Stimulated activated naive B cell treated with anti-CD40 and anti-IgM and Interleukin-4, amounts not matched to agents 10 μg/mL and 1 μg/mL and 100 μg/mL, for 72 hours (primary cell): ENCODE data around the gene TPRX2.
"Not testable (repeated sequence)": the region's sequence is repeated elsewhere in the genome, so short reads cannot be mapped to it uniquely, and the experiment has no call there.

Source experiments
- ATAC-seq, 2 donors: fragments of 150-1000 bp; cut with Tn5 transposase; replicated peaks; 2 replicates each; pipeline ENCODE4 v1.10.0; 2021; ENCODE audit warnings: moderate library complexity in 1 of 2
- DNase-seq: peaks from one replicate; pipeline ENCODE4 v3.0.0; 2021
- H3K27ac Mint-ChIP-seq: one replicate; pipeline ENCODE4 v1.8.0; 2022; ENCODE audit warnings: mild to moderate bottlenecking, mixed read lengths
- H3K27me3 Mint-ChIP-seq, 2 donors: one replicate each; pipeline ENCODE4 v1.8.0; 2022; ENCODE audit warnings: mixed read lengths in 2 of 2
- H3K36me3 Mint-ChIP-seq, 2 donors: one replicate each; pipeline ENCODE4 v1.8.0; 2022; ENCODE audit warnings: mixed read lengths in 2 of 2, mild to moderate bottlenecking in 1 of 2
- H3K4me1 Mint-ChIP-seq, 2 donors: one replicate each; pipeline ENCODE4 v1.8.0; 2022; ENCODE audit warnings: mixed read lengths in 2 of 2, mild to moderate bottlenecking in 1 of 2
- H3K4me3 Mint-ChIP-seq, 2 donors: one replicate each; pipeline ENCODE4 v1.8.0; 2022; ENCODE audit warnings: mild to moderate bottlenecking in 2 of 2, mixed read lengths in 2 of 2, moderate library complexity in 1 of 2
- H3K9me3 Mint-ChIP-seq, 2 donors: one replicate each; pipeline ENCODE4 v1.8.0; 2022; ENCODE audit warnings: mixed read lengths in 2 of 2, mild to moderate bottlenecking in 1 of 2

Gene TPRX2

GRCh38 chr19:47885067-47885463 lies 26.0 kb downstream of the TPRX2 start:
- H3K4me1 Mint-ChIP-seq: no peaks in the 10 kb centered on the region
- DNase-seq (no peak), ATAC-seq (no peak)
- peaks cover 15 to 41% of the 10 kb centered on the region in 2 donors for H3K27me3 Mint-ChIP-seq
- H3K36me3 Mint-ChIP-seq: no peaks in the 10 kb centered on the region
- no peaks in the 10 kb centered on the region for H3K9me3 Mint-ChIP-seq
- H3K27ac Mint-ChIP-seq: no peak overlapping the region
- H3K4me3 Mint-ChIP-seq: no peak overlapping the region

- H3K4me3 Mint-ChIP-seq: no peak within 1 kb of the TSS
- no peak within 1 kb of the TSS for H3K27ac Mint-ChIP-seq
- peaks cover 19 to 41% of the 10 kb centered on the region in 2 donors for H3K27me3 Mint-ChIP-seq
- no peaks in the 10 kb centered on the region for H3K9me3 Mint-ChIP-seq
- DNase-seq (no peak), ATAC-seq (no peak)
- no peaks in the 10 kb centered on the region for H3K36me3 Mint-ChIP-seq
- H3K4me1 Mint-ChIP-seq: no peaks in the 10 kb centered on the region
Observed at GRCh38 chr19:47886010-47886559, 27.1 kb downstream of the TPRX2 start, which contains the start of gene SULT2A1. Gene SULT2A1 (minus strand): TSS chr19:47886315. CDS start chr19:47886257, 58 bp downstream.

DNA sequence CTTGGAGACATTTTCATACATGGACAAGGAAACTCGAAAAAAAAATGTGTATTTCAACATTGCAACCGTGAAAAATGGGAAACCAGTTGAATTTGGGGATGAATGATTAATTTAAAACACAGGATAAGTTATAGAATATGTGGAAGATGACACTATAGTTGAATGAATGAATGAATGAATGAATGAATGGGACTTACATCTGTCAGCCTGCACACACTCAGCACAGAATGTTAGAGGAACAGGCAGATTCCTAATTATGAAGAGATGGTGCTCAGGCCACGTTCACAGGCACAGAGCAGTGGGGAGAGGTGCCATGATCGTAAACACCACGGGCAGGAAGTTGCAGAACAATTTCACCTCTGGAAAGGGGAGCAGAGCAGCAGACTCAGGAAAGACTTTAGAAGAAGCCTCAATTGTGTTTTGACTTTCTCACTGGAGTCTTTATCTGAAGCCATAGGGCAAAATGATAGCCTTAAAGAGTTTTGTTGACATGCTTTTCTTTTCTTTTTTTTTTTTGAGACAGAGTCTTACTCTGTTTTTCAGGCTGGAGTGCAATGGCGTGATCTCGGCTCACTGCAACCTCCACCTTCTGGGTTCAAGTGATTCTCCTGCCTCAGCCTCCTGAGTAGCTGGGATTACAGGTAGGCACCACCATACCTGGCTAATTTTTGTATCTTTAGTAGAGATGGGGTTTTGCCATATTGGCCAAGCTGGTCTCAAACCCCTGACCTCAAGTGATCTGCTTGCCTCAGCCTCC lies 32.0 kb downstream of the TPRX2 start:
- peaks cover 0 to 2% of the 10 kb centered on the region in 2 donors for H3K36me3 Mint-ChIP-seq
- no peak overlapping the region for H3K27ac Mint-ChIP-seq
- DNase-seq: no peak
- H3K4me1 Mint-ChIP-seq: no peaks in the 10 kb centered on the region
- no peak for ATAC-seq
- no peak overlapping the region for H3K4me3 Mint-ChIP-seq
- H3K9me3 Mint-ChIP-seq: peaks cover 5 to 8% of the 10 kb centered on the region in 2 donors
- H3K27me3 Mint-ChIP-seq: peaks cover 6 to 14% of the 10 kb centered on the region in 2 donors

- ATAC-seq (no peak), DNase-seq (no peak)
- Mint-ChIP-seq H3K27ac (no peak overlapping the region), H3K27me3 (peaks cover 3 to 14% of the 10 kb centered on the region in 2 donors), H3K4me3 (no peak overlapping the region), H3K4me1 (no peaks in the 10 kb centered on the region), H3K36me3 (peaks cover 0 to 2% of the 10 kb centered on the region in 2 donors), H3K9me3 (peaks cover 5 to 8% of the 10 kb centered on the region in 2 donors)
Observed at GRCh38 chr19:47891622-47891922, 32.5 kb downstream of the TPRX2 start.

DNA sequence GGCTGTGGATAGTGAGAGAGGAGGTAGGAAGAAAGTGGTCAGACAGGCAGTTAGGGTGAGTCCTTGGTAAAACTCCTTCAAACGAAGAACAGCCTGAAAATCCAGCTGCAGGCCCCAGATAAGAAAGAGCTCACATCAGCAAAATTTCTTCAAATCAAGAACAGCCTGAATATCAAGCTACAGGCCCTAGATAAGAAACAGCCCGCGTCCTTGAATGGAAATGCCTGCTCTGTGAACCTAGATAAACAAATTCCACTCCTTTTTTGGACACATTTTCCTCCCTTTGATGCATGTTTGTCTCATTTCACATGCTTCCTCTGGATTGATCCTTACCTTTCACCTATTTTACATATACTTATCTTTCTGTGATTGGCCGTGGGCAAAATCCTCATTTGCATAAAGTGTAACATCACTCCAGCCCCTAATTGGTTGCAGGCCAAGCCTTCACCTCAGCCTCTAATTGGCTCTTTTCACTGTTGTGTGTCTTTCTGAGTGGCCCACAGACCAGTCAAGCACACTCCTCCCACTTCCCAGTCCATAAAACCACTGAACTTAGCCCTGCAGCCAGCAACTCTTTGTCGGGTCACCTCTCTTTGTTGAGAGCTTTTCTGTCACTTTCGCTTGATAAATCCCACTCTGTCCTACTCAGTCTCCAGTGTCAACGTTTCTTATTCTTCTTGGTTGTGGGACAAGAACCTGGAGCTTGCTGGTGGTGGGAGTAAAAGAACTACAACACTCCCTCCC lies 33.1 kb downstream of the TPRX2 start:
- H3K36me3 Mint-ChIP-seq: peaks cover 0 to 2% of the 10 kb centered on the region in 2 donors
- no peak overlapping the region for H3K27ac Mint-ChIP-seq
- no peaks in the 10 kb centered on the region for H3K4me1 Mint-ChIP-seq
- ATAC-seq (no peak), DNase-seq (no peak)
- H3K9me3 Mint-ChIP-seq: peaks cover 5 to 8% of the 10 kb centered on the region in 2 donors
- no peak overlapping the region for H3K4me3 Mint-ChIP-seq
- peaks cover 3 to 14% of the 10 kb centered on the region in 2 donors for H3K27me3 Mint-ChIP-seq

- no peak for ATAC-seq
- H3K27me3 Mint-ChIP-seq: peaks cover 13 to 14% of the 10 kb centered on the region in 2 donors
Observed at GRCh38 chr19:47895165-47895782, 36.2 kb downstream of the TPRX2 start.

DNA sequence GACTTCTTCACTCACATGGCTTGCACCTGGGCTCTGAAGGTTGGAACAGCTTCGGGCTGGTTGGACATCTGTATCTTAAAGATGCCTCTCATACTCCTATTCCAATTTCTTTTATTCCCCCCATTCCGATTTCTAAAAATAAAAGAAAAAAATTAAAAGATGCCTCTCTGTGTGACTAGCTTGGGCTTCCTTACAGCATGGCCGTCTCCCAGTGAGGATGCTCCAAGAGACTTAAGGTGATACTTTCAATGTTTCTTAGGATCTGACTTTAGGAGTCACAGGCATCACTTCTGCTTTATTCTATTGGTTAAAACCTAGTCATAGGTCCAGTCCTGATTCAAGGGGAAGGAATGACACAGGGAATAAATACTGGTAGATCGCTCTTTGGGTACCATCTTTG lies 37.0 kb downstream of the TPRX2 start:
- Mint-ChIP-seq H3K27ac (no peak overlapping the region), H3K27me3 (peaks cover 14% of the 10 kb centered on the region in 2 donors), H3K4me1 (no peaks in the 10 kb centered on the region), H3K9me3 (peaks cover 5 to 8% of the 10 kb centered on the region in 2 donors), H3K36me3 (peaks cover 0 to 2% of the 10 kb centered on the region in 2 donors), H3K4me3 (no peak overlapping the region)
- no peak for DNase-seq
- ATAC-seq: no peak

More at GRCh38 chr19:47895165-47895782, 36.2 kb downstream of the TPRX2 start:
- H3K36me3 Mint-ChIP-seq: peaks cover 0 to 2% of the 10 kb centered on the region in 2 donors
- no peak overlapping the region for H3K27ac Mint-ChIP-seq
- peaks cover 5 to 8% of the 10 kb centered on the region in 2 donors for H3K9me3 Mint-ChIP-seq
- H3K4me3 Mint-ChIP-seq: no peak overlapping the region
- H3K4me1 Mint-ChIP-seq: no peaks in the 10 kb centered on the region
- no peak for DNase-seq

DNA sequence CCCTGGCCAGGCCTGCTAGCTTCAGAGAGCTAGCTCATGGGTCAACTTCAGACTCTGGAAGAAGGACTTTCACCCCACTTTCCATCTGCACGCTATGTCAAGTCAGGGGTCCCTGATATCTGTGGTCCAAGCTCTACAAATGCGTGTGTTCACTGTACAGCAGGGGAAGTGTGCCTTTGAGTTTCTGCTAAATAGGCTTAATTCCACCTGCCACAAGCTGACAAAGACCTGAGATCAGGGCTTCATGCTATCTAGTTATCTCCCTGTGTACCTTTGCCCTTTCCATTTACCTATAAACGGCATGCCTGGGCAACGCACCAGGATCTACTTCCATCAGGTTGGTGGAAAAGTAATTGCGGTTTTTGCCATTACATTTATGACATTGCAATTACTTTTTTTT lies 37.7 kb downstream of the TPRX2 start:
- Mint-ChIP-seq H3K27me3 (peaks cover 14% of the 10 kb centered on the region in 2 donors), H3K4me1 (no peaks in the 10 kb centered on the region), H3K9me3 (peaks cover 5 to 8% of the 10 kb centered on the region in 2 donors), H3K4me3 (no peak overlapping the region), H3K36me3 (no peaks in the 10 kb centered on the region), H3K27ac (no peak overlapping the region)
- DNase-seq (no peak), ATAC-seq (no peak)

DNA sequence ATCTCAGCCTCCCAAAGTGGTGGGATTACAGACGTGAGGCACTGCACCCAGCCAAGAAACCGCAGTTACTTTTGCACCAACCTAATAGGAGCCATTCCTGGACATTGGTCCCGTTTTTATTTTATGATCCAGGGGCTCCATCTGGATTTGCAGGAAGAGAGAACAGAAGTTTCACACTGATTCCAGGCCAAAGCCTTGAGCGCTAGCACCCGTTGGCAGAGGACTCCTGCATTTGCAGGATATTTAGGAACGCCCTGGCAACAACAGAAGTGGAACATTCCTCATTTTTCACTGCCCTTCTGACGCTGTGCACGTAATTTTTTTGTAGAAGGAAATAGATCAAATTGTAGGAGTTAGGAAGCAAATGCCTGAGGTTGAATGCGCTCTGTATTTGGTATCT lies 38.8 kb downstream of the TPRX2 start:
- no peak overlapping the region for H3K4me3 Mint-ChIP-seq
- H3K36me3 Mint-ChIP-seq: no peaks in the 10 kb centered on the region
- no peaks in the 10 kb centered on the region for H3K4me1 Mint-ChIP-seq
- DNase-seq (no peak), ATAC-seq (no peak)
- H3K27ac Mint-ChIP-seq: no peak overlapping the region
- peaks cover 17 to 20% of the 10 kb centered on the region in 2 donors for H3K27me3 Mint-ChIP-seq
- H3K9me3 Mint-ChIP-seq: peaks cover 0 to 2% of the 10 kb centered on the region in 2 donors

DNA sequence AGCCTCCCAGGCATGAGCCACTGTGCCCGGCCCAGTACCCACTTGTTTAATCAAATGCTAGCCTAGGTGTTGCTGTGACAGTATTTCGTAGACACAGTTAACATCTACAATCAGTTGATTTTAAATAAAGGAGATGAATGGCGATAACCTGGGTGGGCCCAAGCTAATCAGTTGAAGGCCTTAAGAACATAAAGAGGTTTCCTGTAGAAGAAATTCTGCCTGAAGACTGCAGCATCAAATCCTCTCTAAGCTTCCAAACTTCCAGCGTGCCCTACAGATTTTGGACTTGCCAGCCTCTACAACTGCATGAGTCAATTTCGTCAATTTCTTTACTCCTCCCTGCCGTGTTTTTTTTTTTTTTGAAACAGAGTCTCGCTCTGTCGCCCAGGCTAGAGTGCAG lies 40.3 kb downstream of the TPRX2 start:
- peaks cover 18 to 23% of the 10 kb centered on the region in 2 donors for H3K27me3 Mint-ChIP-seq
- no peak overlapping the region for H3K27ac Mint-ChIP-seq
- DNase-seq (no peak), ATAC-seq (no peak)
- H3K9me3 Mint-ChIP-seq: no peaks in the 10 kb centered on the region
- H3K4me1 Mint-ChIP-seq: no peaks in the 10 kb centered on the region
- H3K4me3 Mint-ChIP-seq: no peak overlapping the region
- no peaks in the 10 kb centered on the region for H3K36me3 Mint-ChIP-seq

DNA sequence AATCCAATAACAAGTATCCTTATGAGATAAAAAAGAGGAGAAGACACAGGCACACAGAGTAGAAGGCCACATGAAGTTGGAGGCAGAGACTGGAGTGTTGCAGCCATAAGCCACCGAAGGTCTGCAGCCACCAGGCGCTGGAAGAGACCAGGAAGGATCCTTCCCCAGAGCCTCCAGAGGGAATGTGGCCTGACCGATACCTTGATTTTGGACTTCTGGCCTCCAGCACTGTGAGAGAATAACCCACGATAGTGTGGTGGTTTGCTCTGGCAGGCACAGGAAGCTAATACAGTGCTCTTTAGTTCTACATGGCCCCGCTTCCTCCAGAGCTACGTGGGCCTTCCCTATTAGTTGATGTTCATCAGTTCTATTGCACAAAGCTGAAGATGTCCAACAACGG lies 42.3 kb downstream of the TPRX2 start:
- Mint-ChIP-seq H3K36me3 (no peaks in the 10 kb centered on the region), H3K4me1 (no peaks in the 10 kb centered on the region), H3K27me3 (peaks cover 18 to 23% of the 10 kb centered on the region in 2 donors), H3K9me3 (no peaks in the 10 kb centered on the region), H3K27ac (no peak overlapping the region), H3K4me3 (no peak overlapping the region)
- DNase-seq (no peak), ATAC-seq (no peak)

- not testable (repeated sequence) for H3K4me3 Mint-ChIP-seq, H3K27me3 Mint-ChIP-seq, H3K4me1 Mint-ChIP-seq, H3K36me3 Mint-ChIP-seq, ATAC-seq, H3K27ac Mint-ChIP-seq, H3K9me3 Mint-ChIP-seq
- DNase-seq: peak; percentile 71
Observed at GRCh38 chr19:47909350-47909749, 50.3 kb downstream of the TPRX2 start.

GRCh38 chr19:47910191-47910590 lies 51.2 kb downstream of the TPRX2 start:
- H3K4me1 Mint-ChIP-seq, H3K27me3 Mint-ChIP-seq, DNase-seq, H3K9me3 Mint-ChIP-seq, H3K4me3 Mint-ChIP-seq, H3K36me3 Mint-ChIP-seq, ATAC-seq, H3K27ac Mint-ChIP-seq: not testable (repeated sequence)
